ENCODE measurements around the gene PTDSS2. TPM values are rescaled to one million over a fixed set of nuclear protein-coding genes. Genes with fewer than 3 reads are reported as not detected.

PTDSS2 gene
- total RNA-seq, 1 experiment from 2014 or later = 28.2 TPM

GRCh38 chr11:462107-462890, 12.2 kb downstream of the PTDSS2 start:
- peaks cover 19% of the 10 kb centered on the region for H3K36me3 Mint-ChIP-seq (ENCODE audit: insufficient read depth, unreplicated experiment)
- TF ChIP-seq, protein P1, sequence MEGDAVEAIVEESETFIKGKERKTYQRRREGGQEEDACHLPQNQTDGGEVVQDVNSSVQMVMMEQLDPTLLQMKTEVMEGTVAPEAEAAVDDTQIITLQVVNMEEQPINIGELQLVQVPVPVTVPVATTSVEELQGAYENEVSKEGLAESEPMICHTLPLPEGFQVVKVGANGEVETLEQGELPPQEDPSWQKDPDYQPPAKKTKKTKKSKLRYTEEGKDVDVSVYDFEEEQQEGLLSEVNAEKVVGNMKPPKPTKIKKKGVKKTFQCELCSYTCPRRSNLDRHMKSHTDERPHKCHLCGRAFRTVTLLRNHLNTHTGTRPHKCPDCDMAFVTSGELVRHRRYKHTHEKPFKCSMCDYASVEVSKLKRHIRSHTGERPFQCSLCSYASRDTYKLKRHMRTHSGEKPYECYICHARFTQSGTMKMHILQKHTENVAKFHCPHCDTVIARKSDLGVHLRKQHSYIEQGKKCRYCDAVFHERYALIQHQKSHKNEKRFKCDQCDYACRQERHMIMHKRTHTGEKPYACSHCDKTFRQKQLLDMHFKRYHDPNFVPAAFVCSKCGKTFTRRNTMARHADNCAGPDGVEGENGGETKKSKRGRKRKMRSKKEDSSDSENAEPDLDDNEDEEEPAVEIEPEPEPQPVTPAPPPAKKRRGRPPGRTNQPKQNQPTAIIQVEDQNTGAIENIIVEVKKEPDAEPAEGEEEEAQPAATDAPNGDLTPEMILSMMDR (IDR thresholded peaks at IDR 0.05; ENCODE audit: unreplicated experiment) = no peak
- DNase-seq (ENCODE audit: unreplicated experiment) = no peak
- no peak overlapping the region for H3K4me3 Mint-ChIP-seq (ENCODE audit: unreplicated experiment)
- H3K9me3 Mint-ChIP-seq (ENCODE audit: unreplicated experiment) = no peaks in the 10 kb centered on the region
- no peaks in the 10 kb centered on the region for H3K27me3 Mint-ChIP-seq (ENCODE audit: insufficient read depth, unreplicated experiment)
- ChIA-PET POLR2A (interaction anchor here (0.7 kb wide), 1 partner anchor 394 kb away, joined by 3 read pairs; no protein-coding TSS in a partner anchor), CTCF (interaction anchor here (0.7 kb wide), 1 partner anchor 113 kb away, joined by 3 read pairs; no protein-coding TSS in a partner anchor)
- no TSS peak for BruUV-seq (replicated peaks)
- H3K27ac Mint-ChIP-seq (ENCODE audit: low read depth, unreplicated experiment) = no peak overlapping the region
- no peaks in the 10 kb centered on the region for H3K4me1 Mint-ChIP-seq (ENCODE audit: insufficient read depth, unreplicated experiment)
- intact Hi-C loops (cut with micrococcal nuclease) = no loop called here

DNA sequence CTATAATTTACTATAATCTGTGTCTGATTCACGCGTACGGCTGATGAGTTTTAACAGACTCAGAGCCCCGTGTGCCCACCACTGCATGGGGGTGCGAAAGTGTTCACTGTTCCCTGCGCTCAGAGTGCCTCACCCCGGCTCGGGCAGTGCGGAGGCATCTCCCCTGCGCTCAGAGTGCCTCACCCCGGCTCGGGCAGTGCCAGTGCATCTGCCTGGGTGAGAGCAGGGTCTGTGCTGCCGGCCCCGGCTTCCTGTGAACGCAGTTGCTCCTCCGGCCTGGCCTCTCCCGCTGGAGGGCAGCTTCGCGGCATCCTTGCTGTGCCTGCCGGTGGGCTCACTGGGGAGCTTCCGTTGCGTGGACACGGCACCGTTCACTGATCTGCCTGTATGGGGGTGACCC, 14.2 kb downstream of the PTDSS2 start:
- intact Hi-C loops (cut with micrococcal nuclease) = no loop called here
- Mint-ChIP-seq H3K4me3 (ENCODE audit: unreplicated experiment) (no peak overlapping the region), H3K27me3 (ENCODE audit: insufficient read depth, unreplicated experiment) (no peaks in the 10 kb centered on the region), H3K27ac (ENCODE audit: low read depth, unreplicated experiment) (no peak overlapping the region), H3K9me3 (ENCODE audit: unreplicated experiment) (no peaks in the 10 kb centered on the region), H3K4me1 (ENCODE audit: insufficient read depth, unreplicated experiment) (no peaks in the 10 kb centered on the region), H3K36me3 (ENCODE audit: insufficient read depth, unreplicated experiment) (peaks cover 11% of the 10 kb centered on the region)
- TF ChIP-seq, protein P1 (IDR thresholded peaks at IDR 0.05; ENCODE audit: unreplicated experiment) = no peak
- no peak for DNase-seq (ENCODE audit: unreplicated experiment)
- BruUV-seq (replicated peaks) = no TSS peak
- ChIA-PET POLR2A (no interaction called here), CTCF (interaction anchor here (1.2 kb wide), 1 partner anchor 16 kb away, joined by 3 read pairs; no protein-coding TSS in a partner anchor)

GRCh38 chr11:465896-466530, 15.9 kb downstream of the PTDSS2 start:
- no peak for DNase-seq (ENCODE audit: unreplicated experiment)
- intact Hi-C loops (cut with micrococcal nuclease) = no loop called here
- Mint-ChIP-seq H3K9me3 (ENCODE audit: unreplicated experiment) (no peaks in the 10 kb centered on the region), H3K27me3 (ENCODE audit: insufficient read depth, unreplicated experiment) (no peaks in the 10 kb centered on the region), H3K27ac (ENCODE audit: low read depth, unreplicated experiment) (no peak overlapping the region), H3K4me3 (ENCODE audit: unreplicated experiment) (no peak overlapping the region), H3K4me1 (ENCODE audit: insufficient read depth, unreplicated experiment) (no peaks in the 10 kb centered on the region), H3K36me3 (ENCODE audit: insufficient read depth, unreplicated experiment) (peaks cover 5% of the 10 kb centered on the region)
- BruUV-seq (replicated peaks) = no TSS peak
- ChIA-PET POLR2A (interaction anchor here (0.8 to 1.4 kb wide), 3 partner anchors 11 to 35 kb away, joined by 3 to 5 read pairs (median 4); no protein-coding TSS in a partner anchor), CTCF (interaction anchor here (0.7 to 1.2 kb wide), 4 partner anchors 18 to 264 kb away, joined by 3 to 5 read pairs (median 3); no protein-coding TSS in a partner anchor)
- TF ChIP-seq, protein P1 (IDR thresholded peaks at IDR 0.05; ENCODE audit: unreplicated experiment) = no peak

GRCh38 chr11:468036-468435, 18.0 kb downstream of the PTDSS2 start:
- no peaks in the 10 kb centered on the region for H3K27me3 Mint-ChIP-seq (ENCODE audit: insufficient read depth, unreplicated experiment)
- CTCF ChIA-PET = no interaction called here
- intact Hi-C loops (cut with micrococcal nuclease) = no loop called here
- no peak overlapping the region for H3K4me3 Mint-ChIP-seq (ENCODE audit: unreplicated experiment)
- POLR2A ChIA-PET = interaction anchor here (0.9 to 1.2 kb wide), 2 partner anchors 10 to 17 kb away, joined by 3 to 5 read pairs; no protein-coding TSS in a partner anchor
- H3K9me3 Mint-ChIP-seq (ENCODE audit: unreplicated experiment) = no peaks in the 10 kb centered on the region
- H3K27ac Mint-ChIP-seq (ENCODE audit: low read depth, unreplicated experiment) = no peak overlapping the region
- no peaks in the 10 kb centered on the region for H3K4me1 Mint-ChIP-seq (ENCODE audit: insufficient read depth, unreplicated experiment)
- H3K36me3 Mint-ChIP-seq (ENCODE audit: insufficient read depth, unreplicated experiment) = peaks cover 5% of the 10 kb centered on the region
- no peak for DNase-seq (ENCODE audit: unreplicated experiment)
- TF ChIP-seq, protein P1 (IDR thresholded peaks at IDR 0.05; ENCODE audit: unreplicated experiment) = no peak
- BruUV-seq (replicated peaks) = no TSS peak

Data from MCF 10A (cell line).